ENCODE results near the gene ARL14EP.

- TF ChIP-seq CTCF (IDR thresholded peaks at IDR 0.05) (no peak), POLR2A (IDR thresholded peaks at IDR 0.05) (no peak)
These were observed 43.1 kb upstream of the ARL14EP start for GRCh38 chr11:30279796-30280195.
